Activated CD4-positive, alpha-beta memory T cell treated with anti-CD3 and anti-CD28 coated beads, Interleukin-2, amount 10 ng/mL, durations not matched to agents 7 days and 5 days (primary cell): ENCODE results near the gene SLAIN2. TPM values are rescaled to one million over a fixed set of nuclear protein-coding genes. Genes with fewer than 3 reads are reported as not detected.
A peak's percentile ranks its signal among the peaks of the same experiment; 100 is the strongest.

Experiments used
- CTCF ChIA-PET: fragments of 350-600 bp; sonication (Branson Sonifier 250); formaldehyde crosslinking; loops from one replicate; lab custom pipeline; 2021; ENCODE audit warnings: antibody characterized with exemption, inconsistent platforms; lab: Charles Lee
- POLR2A ChIA-PET: fragments of 350-600 bp; sonication (Branson Sonifier 250); formaldehyde crosslinking; loops from one replicate; lab custom pipeline; 2021; ENCODE audit warnings: antibody characterized with exemption; lab: Charles Lee
- DNase-seq: peaks from one replicate; pipeline ENCODE4 v3.0.0-alpha.2; 2020
- H3K27ac Mint-ChIP-seq: one replicate; pipeline ENCODE4 v1.8.0; 2021; ENCODE audit warnings: mild to moderate bottlenecking, mixed read lengths
- H3K27me3 Mint-ChIP-seq: one replicate; pipeline ENCODE4 v1.8.0; 2021; ENCODE audit warnings: mixed read lengths
- H3K36me3 Mint-ChIP-seq: one replicate; pipeline ENCODE4 v1.8.0; 2021; ENCODE audit warnings: low read depth, mixed read lengths
- H3K4me1 Mint-ChIP-seq: one replicate; pipeline ENCODE4 v1.8.0; 2021; ENCODE audit warnings: mixed read lengths
- H3K4me3 Mint-ChIP-seq: one replicate; pipeline ENCODE4 v1.8.0; 2021; ENCODE audit warnings: mild to moderate bottlenecking, mixed read lengths
- H3K9me3 Mint-ChIP-seq: one replicate; pipeline ENCODE4 v1.8.0; 2021; ENCODE audit warnings: mixed read lengths
- total RNA-seq, 2 experiments: library from RNA; stranded (reverse); gene quantifications; one replicate each; pipeline ENCODE4 v1.2.3, GENCODE V29; 2021

SLAIN2 gene
- total RNA-seq, 2 experiments from 2014 or later: 62.4 to 66.2 TPM

GRCh38 chr4:48339642-48340041, 1.7 kb upstream of the SLAIN2 start:
- H3K9me3 Mint-ChIP-seq: no peaks in the 10 kb centered on the region
- peak overlapping the region; percentile 88 for H3K27ac Mint-ChIP-seq
- no peak overlapping the region for H3K4me3 Mint-ChIP-seq
- H3K36me3 Mint-ChIP-seq: peaks cover 6% of the 10 kb centered on the region
- POLR2A ChIA-PET: no interaction called here
- no peaks in the 10 kb centered on the region for H3K27me3 Mint-ChIP-seq
- H3K4me1 Mint-ChIP-seq: peaks cover 47% of the 10 kb centered on the region
- no peak for DNase-seq
- CTCF ChIA-PET: no interaction called here

- ChIA-PET POLR2A (interaction anchor here (1.0 to 2.9 kb wide), 5 partner anchors 16 to 440 kb away, joined by 3 to 13 read pairs (median 3); partner anchors contain the start of gene FRYL), CTCF (no interaction called here)
- H3K27ac Mint-ChIP-seq: peak overlapping the region; percentile 88
- H3K36me3 Mint-ChIP-seq: peaks cover 6% of the 10 kb centered on the region
- no peak for DNase-seq
- H3K9me3 Mint-ChIP-seq: no peaks in the 10 kb centered on the region
- H3K4me3 Mint-ChIP-seq: peak overlapping the region; percentile 97
- H3K27me3 Mint-ChIP-seq: no peaks in the 10 kb centered on the region
- peaks cover 53% of the 10 kb centered on the region for H3K4me1 Mint-ChIP-seq
These were observed 909 bp upstream of the SLAIN2 start for GRCh38 chr4:48340276-48340964.

GRCh38 chr4:48341776-48342605, 662 bp downstream of the SLAIN2 start:
- peaks cover 6% of the 10 kb centered on the region for H3K36me3 Mint-ChIP-seq
- peak overlapping the region; percentile 93 for H3K27ac Mint-ChIP-seq
- CTCF ChIA-PET: interaction anchor here (0.7 to 1.5 kb wide), 5 partner anchors 35 to 226 kb away, joined by 3 to 4 read pairs (median 3); no protein-coding TSS in a partner anchor
- POLR2A ChIA-PET: interaction anchor here (0.7 to 2.9 kb wide), 20 partner anchors 14 to 564 kb away, joined by 3 to 14 read pairs (median 3); partner anchors contain the start of gene FRYL
- H3K9me3 Mint-ChIP-seq: no peaks in the 10 kb centered on the region
- H3K4me3 Mint-ChIP-seq: peak overlapping the region; percentile 97
- no peaks in the 10 kb centered on the region for H3K27me3 Mint-ChIP-seq
- peak; percentile 54 for DNase-seq
- peaks cover 61% of the 10 kb centered on the region for H3K4me1 Mint-ChIP-seq

- Mint-ChIP-seq H3K4me3 (peak overlapping the region; percentile 97), H3K27ac (peak overlapping the region; percentile 87), H3K4me1 (peaks cover 58% of the 10 kb centered on the region), H3K27me3 (no peaks in the 10 kb centered on the region), H3K36me3 (peaks cover 6% of the 10 kb centered on the region), H3K9me3 (no peaks in the 10 kb centered on the region)
- POLR2A ChIA-PET: interaction anchor here (0.9 to 2.9 kb wide), 9 partner anchors 14 to 437 kb away, joined by 3 to 14 read pairs (median 4); partner anchors contain the start of gene FRYL
- no peak for DNase-seq
- CTCF ChIA-PET: interaction anchor here (0.7 to 1.5 kb wide), 3 partner anchors 34 to 203 kb away, joined by 3 to 5 read pairs (median 4); no protein-coding TSS in a partner anchor
These were observed 1.2 kb downstream of the SLAIN2 start for GRCh38 chr4:48342606-48342880.

GRCh38 chr4:48343035-48343434, 1.7 kb downstream of the SLAIN2 start:
- H3K4me3 Mint-ChIP-seq: peak overlapping the region; percentile 97
- POLR2A ChIA-PET: interaction anchor here (0.7 to 2.9 kb wide), 5 partner anchors 13 to 437 kb away, joined by 3 to 14 read pairs (median 6); partner anchors contain the start of gene FRYL

GRCh38 chr4:48343551-48343950, 2.2 kb downstream of the SLAIN2 start:
- H3K4me1 Mint-ChIP-seq: peaks cover 55% of the 10 kb centered on the region
- CTCF ChIA-PET: interaction anchor here (0.7 kb wide), 1 partner anchor 235 kb away, joined by 3 read pairs; no protein-coding TSS in a partner anchor

More at GRCh38 chr4:48343035-48343434, 1.7 kb downstream of the SLAIN2 start:
- H3K9me3 Mint-ChIP-seq: no peaks in the 10 kb centered on the region
- H3K4me1 Mint-ChIP-seq: peaks cover 57% of the 10 kb centered on the region
- H3K36me3 Mint-ChIP-seq: peaks cover 6% of the 10 kb centered on the region
- H3K27ac Mint-ChIP-seq: no peak overlapping the region
- no peaks in the 10 kb centered on the region for H3K27me3 Mint-ChIP-seq
- no peak for DNase-seq
- CTCF ChIA-PET: interaction anchor here (0.7 kb wide), 2 partner anchors 75 to 235 kb away, joined by 3 to 5 read pairs; no protein-coding TSS in a partner anchor

GRCh38 chr4:48345542-48345941, 4.2 kb downstream of the SLAIN2 start:
- no peak for DNase-seq
- Mint-ChIP-seq H3K4me3 (no peak overlapping the region), H3K36me3 (peaks cover 7% of the 10 kb centered on the region), H3K9me3 (no peaks in the 10 kb centered on the region), H3K4me1 (peaks cover 46% of the 10 kb centered on the region), H3K27ac (no peak overlapping the region), H3K27me3 (no peaks in the 10 kb centered on the region)
- ChIA-PET CTCF (no interaction called here), POLR2A (no interaction called here)

More at GRCh38 chr4:48343551-48343950, 2.2 kb downstream of the SLAIN2 start:
- Mint-ChIP-seq H3K9me3 (no peaks in the 10 kb centered on the region), H3K4me3 (peak overlapping the region; percentile 97), H3K27me3 (no peaks in the 10 kb centered on the region), H3K27ac (no peak overlapping the region), H3K36me3 (peaks cover 6% of the 10 kb centered on the region)
- POLR2A ChIA-PET: interaction anchor here (0.7 to 2.9 kb wide), 3 partner anchors 16 to 436 kb away, joined by 3 to 14 read pairs (median 13); partner anchors contain the start of gene FRYL
- no peak for DNase-seq

GRCh38 chr4:48346594-48346993, 5.3 kb downstream of the SLAIN2 start:
- ChIA-PET POLR2A (interaction anchor here (0.6 kb wide), 1 partner anchor 7 kb away, joined by 3 read pairs; no protein-coding TSS in a partner anchor), CTCF (no interaction called here)
- Mint-ChIP-seq H3K9me3 (no peaks in the 10 kb centered on the region), H3K36me3 (peaks cover 9% of the 10 kb centered on the region), H3K27ac (no peak overlapping the region), H3K27me3 (no peaks in the 10 kb centered on the region), H3K4me3 (no peak overlapping the region), H3K4me1 (peaks cover 46% of the 10 kb centered on the region)
- no peak for DNase-seq

GRCh38 chr4:48347282-48347921, 6.1 kb downstream of the SLAIN2 start:
- Mint-ChIP-seq H3K4me3 (no peak overlapping the region), H3K27ac (no peak overlapping the region), H3K27me3 (no peaks in the 10 kb centered on the region), H3K9me3 (peaks cover 3% of the 10 kb centered on the region), H3K4me1 (peaks cover 45% of the 10 kb centered on the region), H3K36me3 (peaks cover 13% of the 10 kb centered on the region)
- ChIA-PET POLR2A (interaction anchor here (0.6 kb wide), 1 partner anchor 35 kb away, joined by 3 read pairs; no protein-coding TSS in a partner anchor), CTCF (no interaction called here)
- no peak for DNase-seq

- Mint-ChIP-seq H3K4me1 (peaks cover 20% of the 10 kb centered on the region), H3K27ac (no peak overlapping the region), H3K9me3 (peaks cover 3% of the 10 kb centered on the region), H3K27me3 (no peaks in the 10 kb centered on the region), H3K4me3 (no peak overlapping the region), H3K36me3 (peaks cover 19% of the 10 kb centered on the region)
- POLR2A ChIA-PET: no interaction called here
- CTCF ChIA-PET: no interaction called here
- no peak for DNase-seq
These were observed 9.5 kb downstream of the SLAIN2 start for GRCh38 chr4:48350871-48351270.

- peaks cover 3% of the 10 kb centered on the region for H3K9me3 Mint-ChIP-seq
- H3K4me1 Mint-ChIP-seq: peaks cover 10% of the 10 kb centered on the region
- POLR2A ChIA-PET: no interaction called here
- H3K27me3 Mint-ChIP-seq: no peaks in the 10 kb centered on the region
- CTCF ChIA-PET: no interaction called here
- H3K36me3 Mint-ChIP-seq: peaks cover 19% of the 10 kb centered on the region
- no peak overlapping the region for H3K4me3 Mint-ChIP-seq
- DNase-seq: no peak
- H3K27ac Mint-ChIP-seq: no peak overlapping the region
These were observed 11.5 kb downstream of the SLAIN2 start for GRCh38 chr4:48352793-48353192.

GRCh38 chr4:48356355-48356754, 15.0 kb downstream of the SLAIN2 start:
- Mint-ChIP-seq H3K4me1 (peaks cover 4% of the 10 kb centered on the region), H3K27me3 (no peaks in the 10 kb centered on the region), H3K27ac (no peak overlapping the region), H3K9me3 (peaks cover 3% of the 10 kb centered on the region), H3K4me3 (no peak overlapping the region), H3K36me3 (peaks cover 24% of the 10 kb centered on the region)
- ChIA-PET POLR2A (interaction anchor here (0.9 to 1.0 kb wide), 2 partner anchors 14 to 15 kb away, joined by 3 to 6 read pairs; partner anchors contain the start of gene SLAIN2), CTCF (no interaction called here)
- no peak for DNase-seq
